GM19397 (cell line): ENCODE data around the gene TMEM132D.

Experiments
- ATAC-seq: cut with Tn5 transposase; IDR thresholded peaks from one replicate; pipeline ENCODE4 v1.9.1; 2021; ENCODE audit warnings: mild to moderate bottlenecking, moderate library complexity; ENCODE audit not compliant: unreplicated experiment

The TMEM132D gene

DNA sequence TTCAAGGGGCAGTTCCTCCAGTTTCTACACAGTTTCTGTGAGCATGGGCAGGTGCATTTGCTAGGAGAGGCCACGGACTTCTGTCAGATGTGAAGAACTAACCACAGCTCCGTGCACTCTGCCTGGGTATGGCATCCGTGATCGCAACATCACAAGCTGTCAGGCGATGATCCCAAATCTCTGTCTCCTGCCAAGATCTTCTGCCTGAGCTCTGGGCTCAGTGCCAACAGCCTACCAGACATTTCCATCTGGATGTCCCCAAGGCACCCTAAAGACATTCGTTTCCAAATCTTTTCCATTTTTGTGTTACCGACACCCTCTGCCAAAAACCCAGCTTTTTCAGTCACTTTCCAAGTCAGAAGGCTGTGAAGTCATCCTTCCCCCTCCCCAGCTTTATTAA lies 758.4 kb downstream of the TMEM132D start:
- ATAC-seq, result no peak

DNA sequence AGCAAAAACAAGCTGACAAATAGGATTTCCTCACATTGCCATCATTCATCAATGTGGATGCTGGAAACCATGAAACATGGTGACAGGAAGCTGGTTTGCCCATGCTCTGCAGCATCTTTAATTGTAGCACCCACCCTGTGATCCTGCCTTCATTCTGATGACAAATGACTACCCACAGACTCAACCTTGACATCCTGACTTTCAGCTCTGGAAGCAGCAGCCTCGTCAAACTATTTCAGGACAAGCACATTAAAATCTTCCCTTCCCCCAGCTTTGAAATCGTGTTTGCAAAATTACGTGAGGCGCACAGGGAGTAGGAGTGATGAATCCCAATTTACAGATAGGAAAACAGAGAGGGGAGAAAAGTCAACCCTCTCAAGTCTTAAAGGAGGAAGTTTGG lies 765.0 kb downstream of the TMEM132D start:
- ATAC-seq, result no peak

- no peak for ATAC-seq
These were observed 767.0 kb downstream of the TMEM132D start for GRCh38 chr12:129136694-129137325.

DNA sequence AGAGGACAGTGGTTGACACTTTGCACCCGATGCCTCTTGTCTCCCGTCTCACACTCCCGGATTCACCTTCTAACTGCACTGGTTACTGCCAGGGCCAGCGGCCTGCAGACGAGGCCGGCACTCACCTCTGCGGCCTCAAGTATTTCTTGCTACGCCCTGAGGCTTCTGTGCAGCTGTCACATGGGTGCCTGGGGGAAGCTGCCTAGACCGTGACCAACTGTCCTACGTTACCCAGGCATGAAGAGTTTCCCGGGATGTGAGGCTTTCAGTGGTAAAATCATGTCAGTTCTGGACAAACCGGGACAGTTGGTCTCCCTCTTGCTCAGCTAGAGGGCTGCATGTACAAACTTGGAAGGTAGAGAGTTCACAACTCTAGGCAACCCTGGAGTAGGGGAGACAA lies 776.1 kb downstream of the TMEM132D start:
- no peak for ATAC-seq

- no peak for ATAC-seq
These were observed 776.6 kb downstream of the TMEM132D start for GRCh38 chr12:129127211-129127610.

DNA sequence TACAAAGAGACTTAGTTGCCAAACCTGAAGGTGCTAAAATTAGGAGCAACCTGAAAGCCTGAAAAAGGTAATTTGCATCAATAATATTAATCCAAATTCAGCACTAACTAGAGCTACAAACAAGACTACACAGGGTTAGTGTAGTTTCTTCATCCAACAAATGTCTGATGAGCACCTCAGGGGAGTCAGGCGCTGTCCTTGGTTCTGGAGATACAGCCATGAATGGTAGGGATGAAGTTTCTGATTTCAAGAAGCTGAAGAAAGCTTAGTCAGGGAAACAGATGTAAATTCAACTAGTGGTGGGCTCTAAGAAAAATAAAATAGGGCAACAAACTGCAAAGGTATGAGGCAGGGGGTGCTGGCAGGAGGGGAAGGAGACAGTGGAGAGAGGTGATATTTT lies 784.3 kb downstream of the TMEM132D start:
- no peak for ATAC-seq

DNA sequence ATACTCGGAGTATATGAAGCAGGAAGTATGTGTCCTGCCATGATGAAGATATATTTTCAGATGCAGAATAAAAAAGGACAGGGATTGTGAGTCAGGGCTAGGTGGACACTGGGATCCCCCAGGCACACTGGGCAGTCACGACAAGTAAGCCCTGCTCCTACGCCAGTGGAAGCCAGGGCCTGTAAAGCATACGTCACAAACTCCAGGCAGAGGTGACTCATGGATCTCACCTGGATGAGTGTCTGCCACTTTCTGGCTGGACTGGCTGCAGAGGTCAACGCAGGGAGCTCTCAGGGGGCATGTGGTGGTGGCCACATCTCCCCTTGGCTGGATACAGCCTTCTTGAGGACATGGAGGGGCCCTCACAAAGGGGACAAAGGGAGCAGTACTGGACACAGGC lies 788.3 kb downstream of the TMEM132D start:
- ATAC-seq, result no peak

- no peak for ATAC-seq
These were observed 793.2 kb downstream of the TMEM132D start for GRCh38 chr12:129110575-129110974.

DNA sequence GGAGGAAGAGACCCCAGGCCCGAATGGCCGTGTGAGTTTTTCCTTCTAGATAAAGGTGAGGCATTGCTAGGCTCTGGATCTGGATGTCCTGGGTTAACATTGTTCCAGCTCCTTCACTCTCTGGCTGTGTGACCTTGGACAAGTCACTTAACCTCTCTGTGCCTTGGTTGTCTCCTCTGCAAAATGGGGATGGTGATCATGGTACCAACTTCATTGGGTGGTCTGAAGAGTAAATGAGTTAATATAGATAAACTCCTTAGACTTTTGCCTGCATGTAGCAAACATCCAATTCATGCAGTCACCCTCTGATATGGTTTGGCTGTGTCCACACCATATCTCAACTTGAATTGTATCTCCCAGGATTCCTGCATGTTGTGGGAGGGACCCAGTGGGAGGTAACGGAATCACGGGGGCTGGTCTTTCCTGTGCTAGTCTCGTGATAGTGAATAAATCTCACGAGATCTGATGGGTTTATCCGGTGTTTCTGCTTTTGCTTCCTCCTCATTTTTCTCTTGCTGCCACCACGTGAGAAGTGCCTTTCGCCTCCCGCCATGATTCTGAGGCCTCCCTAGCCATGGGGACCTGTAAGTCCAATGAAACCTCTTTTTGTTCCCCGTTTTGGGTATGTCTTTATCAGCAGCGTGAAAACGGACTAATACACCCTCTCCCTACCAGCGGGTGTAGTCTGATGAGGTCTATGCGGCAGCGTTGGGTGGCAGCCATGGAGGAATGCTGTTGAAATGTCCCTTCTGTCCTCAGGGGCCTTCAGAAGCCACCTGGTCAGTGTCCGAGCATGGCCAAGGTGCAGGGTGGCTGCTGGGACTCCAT lies 794.4 kb downstream of the TMEM132D start:
- no peak for ATAC-seq

DNA sequence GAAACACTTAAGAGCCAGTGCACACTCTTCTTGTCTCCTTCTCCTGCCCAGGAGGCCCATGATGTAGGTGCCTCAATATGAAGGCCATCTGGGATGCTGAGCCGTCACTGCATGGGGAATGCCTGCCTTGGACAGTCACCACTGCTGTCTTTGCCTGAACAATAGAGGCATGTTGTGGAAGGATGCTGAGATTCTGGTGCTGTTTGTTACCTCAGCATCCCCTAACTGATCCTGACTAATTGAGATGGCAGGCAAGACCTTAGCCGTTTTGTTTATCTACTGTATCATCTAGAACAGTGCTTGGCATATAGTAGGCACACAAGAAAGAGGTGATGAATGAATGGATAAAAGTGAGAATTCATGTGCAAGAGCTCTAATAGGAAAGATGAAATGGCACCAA lies 797.1 kb downstream of the TMEM132D start:
- no peak for ATAC-seq

- ATAC-seq, result no peak
These were observed 800.6 kb downstream of the TMEM132D start for GRCh38 chr12:129103231-129103630.

- no peak for ATAC-seq
These were observed 801.6 kb downstream of the TMEM132D start for GRCh38 chr12:129102233-129102632.

- ATAC-seq, result no peak
These were observed 802.0 kb downstream of the TMEM132D start for GRCh38 chr12:129101816-129102215.

- ATAC-seq, result no peak
These were observed 802.4 kb downstream of the TMEM132D start for GRCh38 chr12:129101404-129101803.

- ATAC-seq, result no peak
These were observed 806.4 kb downstream of the TMEM132D start for GRCh38 chr12:129097451-129097850.

DNA sequence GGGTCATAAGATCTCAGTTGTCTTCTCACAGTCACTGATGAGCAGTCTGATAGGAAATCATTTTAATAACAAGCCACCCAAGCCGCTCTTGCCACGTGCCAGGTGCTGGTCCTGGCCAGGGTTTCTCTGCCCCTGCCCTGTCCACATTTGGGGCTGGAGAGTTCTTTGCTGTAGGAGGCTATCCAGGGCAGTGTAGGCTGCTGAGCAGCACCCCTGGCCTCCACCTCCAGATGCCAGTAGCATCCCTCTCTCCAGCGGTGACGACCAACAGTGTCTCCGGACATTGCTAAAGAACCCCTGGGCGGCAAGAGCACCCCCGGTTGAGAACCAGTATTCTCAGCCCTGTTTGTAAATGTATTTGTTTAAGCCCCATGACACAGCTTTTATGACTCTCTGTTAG lies 806.9 kb downstream of the TMEM132D start:
- no peak for ATAC-seq

GRCh38 chr12:129096184-129096583 lies 807.6 kb downstream of the TMEM132D start:
- no peak for ATAC-seq

DNA sequence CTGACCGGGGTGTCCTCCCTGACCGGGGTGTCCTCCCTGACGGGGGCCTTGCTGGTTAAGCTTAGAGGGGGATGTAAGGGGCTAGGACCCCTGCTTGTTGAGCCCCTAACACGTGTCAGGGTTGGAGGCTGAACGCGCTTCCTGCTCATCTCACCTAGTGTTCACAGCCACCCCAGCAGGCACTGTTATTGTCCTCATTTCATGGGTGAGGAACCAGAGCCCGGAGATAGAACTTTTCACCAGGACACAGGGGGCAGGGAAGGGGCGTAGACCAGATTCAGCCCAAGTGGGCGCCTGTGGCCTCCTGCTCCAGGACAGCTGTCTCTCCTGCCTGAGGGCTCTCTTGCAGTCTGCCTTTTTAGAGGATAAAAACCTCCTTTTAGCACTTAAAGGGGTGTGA lies 814.2 kb downstream of the TMEM132D start:
- no peak for ATAC-seq

GRCh38 chr12:129084875-129085826 lies 818.7 kb downstream of the TMEM132D start:
- no peak for ATAC-seq

- no peak for ATAC-seq
These were observed 820.5 kb downstream of the TMEM132D start for GRCh38 chr12:129083121-129083840.

GRCh38 chr12:129082441-129082840 lies 821.4 kb downstream of the TMEM132D start:
- ATAC-seq, result no peak
